ENCODE results near the gene HNF1B. TPM values are rescaled to one million over a fixed set of nuclear protein-coding genes. Genes with fewer than 3 reads are reported as not detected.

Gene HNF1B
- total RNA-seq, 1 donor from 2014 or later, result 0.70 TPM

Other genes starting within 250 kb of the HNF1B start
- 87.8 and 90.3 TPM in 2 replicates for gene SYNRG, start 135.6 kb downstream of the HNF1B start, total RNA-seq
- gene DDX52, start 101.6 kb downstream of the HNF1B start, total RNA-seq, result 33.9 and 35.0 TPM in 2 replicates
- gene TBC1D3K, start 179.4 kb upstream of the HNF1B start, total RNA-seq, result not detected in 2 replicates
- gene TBC1D3L, start 244.0 kb upstream of the HNF1B start, total RNA-seq, result 19.1 and 21.4 TPM in 2 replicates

All from T-helper 2 cell treated with Interferon-gamma antibody and Interleukin-4, amounts not matched to agents 100 ng/mL and 5 ng/mL, for 36 hours (primary cell).